PFSK-1 (cell line): ENCODE data around the gene ZCCHC13.

ENCODE experiments used
- FOXP2 ChIP-seq: optimal IDR thresholded peaks from 2 replicates; pipeline ENCODE3; 2011; ENCODE audit warnings: borderline replicate concordance, control low read depth, inconsistent platforms; ENCODE audit not compliant: insufficient read depth; ENCODE audit errors: extremely low read length, extremely low read depth
- POLR2AphosphoS5 ChIP-seq: IDR thresholded peaks from 2 replicates; pipeline ENCODE4 v1.6.1; 2012; ENCODE audit warnings: low read depth, mild to moderate bottlenecking, control low read depth, low read length, moderate library complexity
- SIN3A ChIP-seq: IDR thresholded peaks from 2 replicates; pipeline ENCODE4 v1.6.1; 2012; ENCODE audit warnings: mild to moderate bottlenecking, low read length, moderate library complexity, borderline replicate concordance; ENCODE audit not compliant: insufficient read depth
- TAF1 ChIP-seq: IDR thresholded peaks from 2 replicates; pipeline ENCODE4 v1.6.1; 2012; ENCODE audit warnings: low read length, control low read depth, borderline replicate concordance; ENCODE audit not compliant: insufficient read depth
- TF ChIP-seq, protein P1 (sequence below), 2 experiments: IDR thresholded peaks; 2 replicates each; pipeline versions ENCODE4 v1.6.1 to v1.8.0; 2011 to 2012; ENCODE audit warnings: low read depth in 2 of 2, low read length in 2 of 2, control low read depth in 1 of 2, inconsistent platforms in 1 of 2, mild to moderate bottlenecking in 1 of 2, moderate library complexity in 1 of 2; ENCODE audit not compliant: insufficient read depth in 1 of 2

Gene ZCCHC13

DNA sequence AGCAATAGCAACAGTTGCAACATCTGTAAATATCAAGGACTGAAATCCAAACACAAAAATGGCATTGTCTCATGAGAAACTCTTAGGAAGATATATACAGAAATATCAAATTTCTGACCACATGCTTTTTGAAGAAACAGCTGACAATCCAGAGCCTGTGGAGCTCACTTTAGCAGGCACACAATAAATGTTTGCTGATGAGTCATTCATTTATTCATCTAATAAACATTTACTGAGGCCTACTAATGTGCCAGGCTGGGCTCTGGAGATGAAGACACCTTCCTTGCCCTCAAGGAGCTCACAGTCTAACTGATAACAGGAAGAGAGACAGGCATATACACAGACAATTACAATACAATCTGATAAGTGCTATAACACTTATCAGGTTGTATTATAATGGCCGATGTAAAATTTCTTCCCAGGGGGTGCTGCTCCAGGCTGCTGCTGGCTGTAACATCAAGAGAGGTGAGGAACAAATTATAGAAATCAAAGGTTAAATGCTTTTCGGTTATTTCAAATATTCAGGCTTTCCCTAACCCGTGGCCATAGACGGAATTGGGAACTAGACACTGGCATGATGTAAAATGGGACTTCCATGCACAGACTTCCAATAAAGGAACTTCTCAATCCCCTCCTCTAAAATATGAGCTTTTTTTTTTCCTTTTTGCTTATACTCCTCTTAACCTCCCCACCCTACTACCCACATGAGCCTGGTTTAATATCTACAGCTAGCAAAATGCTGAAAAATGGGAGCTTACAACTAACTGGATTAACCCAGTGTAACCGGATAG lies 16.8 kb upstream of the ZCCHC13 start:
- TF ChIP-seq FOXP2 = no peak

DNA sequence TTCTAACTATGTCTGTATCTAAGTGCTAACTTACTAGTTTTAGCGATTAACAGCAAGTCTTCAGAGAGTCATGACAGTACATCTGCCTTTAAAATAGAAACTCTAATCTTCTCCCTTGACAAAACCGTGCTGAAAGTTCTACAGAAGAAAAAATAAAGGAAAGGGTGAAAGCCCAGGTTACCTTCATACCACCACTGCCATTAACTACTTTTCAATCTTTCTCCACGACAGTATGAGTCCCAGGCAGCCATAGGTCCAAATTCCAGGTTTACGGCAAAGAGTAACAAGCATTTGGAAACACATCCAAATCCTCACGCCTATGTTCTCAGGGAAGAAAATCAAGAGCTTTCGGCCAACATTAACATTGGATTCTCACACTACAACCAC lies 12.4 kb upstream of the ZCCHC13 start:
- TF ChIP-seq POLR2AphosphoS5 (no peak), FOXP2 (no peak), TAF1 (no peak), SIN3A (no peak)
- TF ChIP-seq, protein P1, sequence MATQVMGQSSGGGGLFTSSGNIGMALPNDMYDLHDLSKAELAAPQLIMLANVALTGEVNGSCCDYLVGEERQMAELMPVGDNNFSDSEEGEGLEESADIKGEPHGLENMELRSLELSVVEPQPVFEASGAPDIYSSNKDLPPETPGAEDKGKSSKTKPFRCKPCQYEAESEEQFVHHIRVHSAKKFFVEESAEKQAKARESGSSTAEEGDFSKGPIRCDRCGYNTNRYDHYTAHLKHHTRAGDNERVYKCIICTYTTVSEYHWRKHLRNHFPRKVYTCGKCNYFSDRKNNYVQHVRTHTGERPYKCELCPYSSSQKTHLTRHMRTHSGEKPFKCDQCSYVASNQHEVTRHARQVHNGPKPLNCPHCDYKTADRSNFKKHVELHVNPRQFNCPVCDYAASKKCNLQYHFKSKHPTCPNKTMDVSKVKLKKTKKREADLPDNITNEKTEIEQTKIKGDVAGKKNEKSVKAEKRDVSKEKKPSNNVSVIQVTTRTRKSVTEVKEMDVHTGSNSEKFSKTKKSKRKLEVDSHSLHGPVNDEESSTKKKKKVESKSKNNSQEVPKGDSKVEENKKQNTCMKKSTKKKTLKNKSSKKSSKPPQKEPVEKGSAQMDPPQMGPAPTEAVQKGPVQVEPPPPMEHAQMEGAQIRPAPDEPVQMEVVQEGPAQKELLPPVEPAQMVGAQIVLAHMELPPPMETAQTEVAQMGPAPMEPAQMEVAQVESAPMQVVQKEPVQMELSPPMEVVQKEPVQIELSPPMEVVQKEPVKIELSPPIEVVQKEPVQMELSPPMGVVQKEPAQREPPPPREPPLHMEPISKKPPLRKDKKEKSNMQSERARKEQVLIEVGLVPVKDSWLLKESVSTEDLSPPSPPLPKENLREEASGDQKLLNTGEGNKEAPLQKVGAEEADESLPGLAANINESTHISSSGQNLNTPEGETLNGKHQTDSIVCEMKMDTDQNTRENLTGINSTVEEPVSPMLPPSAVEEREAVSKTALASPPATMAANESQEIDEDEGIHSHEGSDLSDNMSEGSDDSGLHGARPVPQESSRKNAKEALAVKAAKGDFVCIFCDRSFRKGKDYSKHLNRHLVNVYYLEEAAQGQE (IDR thresholded peaks at IDR 0.05; ENCODE audit: insufficient read depth in 1 of 2, low read depth in 2 of 2, low read length in 2 of 2) = no peak

DNA sequence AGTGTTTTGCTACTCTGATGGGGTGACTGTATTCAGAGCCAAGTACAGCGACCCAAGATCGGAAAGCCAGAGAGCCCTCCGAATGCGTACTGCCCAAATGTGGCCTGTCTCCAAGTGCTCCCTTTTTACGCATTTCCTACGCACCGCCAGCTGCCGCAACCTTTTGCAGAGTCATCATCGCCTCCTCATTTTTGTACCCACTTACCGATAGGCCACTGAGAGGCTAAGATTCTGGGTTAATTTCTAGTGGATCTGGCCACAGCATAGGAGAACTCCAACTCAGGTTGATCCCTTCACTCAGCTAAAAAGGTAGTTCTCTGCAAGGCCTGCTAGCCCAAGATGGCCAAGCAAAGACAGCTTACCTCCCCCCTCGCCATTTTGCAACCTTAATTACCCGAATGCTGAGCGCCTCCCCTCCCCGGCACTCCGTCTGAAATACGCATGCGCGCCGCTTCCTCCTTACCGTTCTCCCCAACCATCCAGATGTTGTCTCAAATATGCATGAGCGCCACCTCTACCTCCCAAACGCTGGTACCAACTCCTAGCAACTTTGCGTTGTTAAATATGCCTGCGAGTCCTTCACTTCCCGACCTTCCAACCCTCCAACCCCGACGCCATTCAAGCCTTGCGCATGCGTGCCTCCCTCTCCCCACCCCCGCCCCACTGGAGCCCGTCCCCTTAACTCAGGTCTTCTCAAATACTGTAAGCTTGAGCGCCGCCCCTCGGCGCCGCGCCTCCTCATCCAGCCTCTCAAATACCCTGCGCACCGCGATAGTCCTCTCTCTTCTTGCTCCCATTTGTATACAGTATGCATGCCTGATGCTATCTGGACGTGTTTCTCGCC lies 11.8 kb upstream of the ZCCHC13 start:
- TF ChIP-seq FOXP2 (no peak), SIN3A (no peak), POLR2AphosphoS5 (peak; percentile 58), TAF1 (0 out of 2 replicates have a peak, but pooled peaks have one; percentile 15)
- TF ChIP-seq, protein P1 (IDR thresholded peaks at IDR 0.05; ENCODE audit: insufficient read depth in 1 of 2, low read depth in 2 of 2, low read length in 2 of 2) = no peak

DNA sequence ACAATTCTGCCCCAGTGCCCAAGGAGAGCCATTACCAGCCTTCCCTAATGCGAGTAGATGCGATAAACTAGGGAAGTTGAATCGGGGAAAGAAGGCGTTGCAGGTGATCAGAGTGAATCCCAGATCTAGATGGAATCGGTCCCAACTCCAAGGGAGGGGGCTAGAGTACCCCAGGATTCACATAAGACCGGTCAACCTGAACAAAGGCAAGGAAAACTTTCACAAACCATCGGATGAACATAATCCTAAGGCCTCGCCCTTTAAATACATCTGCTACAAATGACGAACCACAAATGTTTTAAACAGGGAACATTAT lies 11.2 kb upstream of the ZCCHC13 start:
- TF ChIP-seq FOXP2 (no peak), POLR2AphosphoS5 (no peak), TAF1 (no peak), SIN3A (no peak)
- TF ChIP-seq, protein P1 (IDR thresholded peaks at IDR 0.05; ENCODE audit: insufficient read depth in 1 of 2, low read depth in 2 of 2, low read length in 2 of 2) = no peak

DNA sequence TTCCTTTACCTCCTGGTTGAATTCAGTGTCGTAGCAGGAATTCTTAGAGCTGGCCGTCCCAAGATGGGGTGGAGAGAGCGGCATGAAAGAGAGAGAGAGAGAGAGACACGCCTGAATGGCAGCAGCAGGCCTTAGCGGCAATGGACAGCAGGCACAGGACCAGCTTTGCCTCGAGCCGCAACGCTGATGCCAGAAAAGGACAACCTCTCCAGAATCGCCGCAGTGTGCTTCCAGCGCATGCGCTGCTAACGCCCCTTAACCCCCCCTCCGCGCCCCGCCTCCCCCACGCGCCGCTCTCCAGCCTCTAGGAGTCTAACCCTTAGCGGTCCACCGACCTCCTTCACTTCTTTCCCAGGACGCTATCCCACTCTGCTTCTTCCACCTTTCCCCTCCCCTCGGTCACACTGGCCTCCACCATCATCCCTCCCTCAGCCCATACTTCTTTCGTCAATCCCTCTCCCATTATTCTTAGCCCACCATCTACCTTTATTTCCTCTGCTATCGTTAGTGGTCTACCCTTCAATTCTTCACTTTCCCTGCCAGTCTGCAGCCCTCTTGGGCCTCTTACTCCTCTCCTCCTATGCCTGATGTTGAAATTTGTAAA lies 10.5 kb upstream of the ZCCHC13 start:
- no peak for TF ChIP-seq TAF1
- no peak for TF ChIP-seq SIN3A
- 0 out of 2 replicates have a peak, but pooled peaks have one; percentile 18 for TF ChIP-seq POLR2AphosphoS5
- TF ChIP-seq, protein P1 (IDR thresholded peaks at IDR 0.05; ENCODE audit: insufficient read depth in 1 of 2, low read depth in 2 of 2, low read length in 2 of 2) = no peak
